ENCODE measurements around the gene RPL7L1.

GRCh38 chr6:42877695-42878094 is 1.7 kb upstream of the RPL7L1 start:
- TF ChIP-seq, protein P1, sequence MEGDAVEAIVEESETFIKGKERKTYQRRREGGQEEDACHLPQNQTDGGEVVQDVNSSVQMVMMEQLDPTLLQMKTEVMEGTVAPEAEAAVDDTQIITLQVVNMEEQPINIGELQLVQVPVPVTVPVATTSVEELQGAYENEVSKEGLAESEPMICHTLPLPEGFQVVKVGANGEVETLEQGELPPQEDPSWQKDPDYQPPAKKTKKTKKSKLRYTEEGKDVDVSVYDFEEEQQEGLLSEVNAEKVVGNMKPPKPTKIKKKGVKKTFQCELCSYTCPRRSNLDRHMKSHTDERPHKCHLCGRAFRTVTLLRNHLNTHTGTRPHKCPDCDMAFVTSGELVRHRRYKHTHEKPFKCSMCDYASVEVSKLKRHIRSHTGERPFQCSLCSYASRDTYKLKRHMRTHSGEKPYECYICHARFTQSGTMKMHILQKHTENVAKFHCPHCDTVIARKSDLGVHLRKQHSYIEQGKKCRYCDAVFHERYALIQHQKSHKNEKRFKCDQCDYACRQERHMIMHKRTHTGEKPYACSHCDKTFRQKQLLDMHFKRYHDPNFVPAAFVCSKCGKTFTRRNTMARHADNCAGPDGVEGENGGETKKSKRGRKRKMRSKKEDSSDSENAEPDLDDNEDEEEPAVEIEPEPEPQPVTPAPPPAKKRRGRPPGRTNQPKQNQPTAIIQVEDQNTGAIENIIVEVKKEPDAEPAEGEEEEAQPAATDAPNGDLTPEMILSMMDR (IDR thresholded peaks at IDR 0.05), result no peak
- TF ChIP-seq POLR2A (IDR thresholded peaks at IDR 0.05) (no peak), EP300 (IDR thresholded peaks at IDR 0.05; ENCODE audit: low read depth) (no peak)

Data from transverse colon (tissue), 3 donors.